ENCODE measurements around the gene AGAP3.

- TF ChIP-seq CTCF (conservative IDR thresholded peaks at IDR 0.05 in 1 of 2, IDR thresholded peaks at IDR 0.05 in 1 of 2; ENCODE audit: low read depth in 1 of 2, low read length in 2 of 2), result no peak
- no peak for TF ChIP-seq EZH2 (IDR thresholded peaks at IDR 0.05; ENCODE audit: low read length, missing control alignments)
Observed at GRCh38 chr7:151038951-151039849, 47.1 kb upstream of the AGAP3 start.

Data from fibroblast of lung (primary cell).